Measurements from ENCODE around the gene ADGRA1. TPM values are rescaled to one million over a fixed set of nuclear protein-coding genes. Genes with fewer than 3 reads are reported as not detected.

The ADGRA1 gene
- total and polyA plus RNA-seq, 2 experiments from 2014 or later: 0.23 to 0.52 TPM

DNA sequence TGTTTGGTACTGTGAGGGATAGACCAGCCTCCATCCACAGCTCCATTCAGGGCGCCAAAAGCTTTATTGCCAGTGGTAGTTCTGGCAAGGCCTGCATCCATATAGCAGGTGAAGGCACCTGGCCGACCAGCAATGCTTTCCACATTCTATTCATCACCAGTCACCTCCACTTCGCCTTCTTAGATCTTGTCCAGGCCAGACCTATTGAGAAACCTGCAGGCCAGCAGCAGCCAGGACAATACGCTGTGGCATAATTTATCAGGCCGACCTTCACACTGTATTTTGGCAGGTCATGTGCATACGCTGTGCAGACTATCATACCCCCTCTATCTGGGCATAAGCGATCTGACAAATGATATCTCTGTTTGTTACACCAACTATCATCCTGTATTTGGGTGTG, 57.0 kb downstream of the ADGRA1 start:
- peaks cover 30% of the 10 kb centered on the region for H3K9me3 Mint-ChIP-seq
- ATAC-seq: no peak
- Histone ChIP-seq H3K9me2 (ENCODE audit: insufficient read depth) (no peaks in the 10 kb centered on the region), H3K4me2 (peak overlapping the region; percentile 55; the same call in 1 of the 2 replicates), H3K4me1 (ENCODE audit: insufficient read depth) (peaks cover 26% of the 10 kb centered on the region; the same call in 1 of the 2 replicates), H3K4me3 (no peak overlapping the region), H3K27ac (ENCODE audit: low read depth) (no peak overlapping the region), H3K36me3 (ENCODE audit: insufficient read depth) (0 out of 2 replicates have a peak, but pooled peaks cover 5% of the 10 kb centered on the region), H3F3A (replicated peaks; ENCODE audit: low read depth) (peaks cover 1% of the 10 kb centered on the region; the same call in 1 of the 2 replicates), H3K27me3 (ENCODE audit: insufficient read depth) (no peaks in the 10 kb centered on the region), H2AFZ (no peak overlapping the region), H4K20me1 (replicated peaks; ENCODE audit: insufficient read depth) (no peaks in the 10 kb centered on the region), H3K79me2 (replicated peaks; ENCODE audit: insufficient read depth) (no peaks in the 10 kb centered on the region)
- TF ChIP-seq STAT1 (IDR thresholded peaks at IDR 0.05; ENCODE audit: unreplicated experiment): no peak
- TF ChIP-seq, protein P1, sequence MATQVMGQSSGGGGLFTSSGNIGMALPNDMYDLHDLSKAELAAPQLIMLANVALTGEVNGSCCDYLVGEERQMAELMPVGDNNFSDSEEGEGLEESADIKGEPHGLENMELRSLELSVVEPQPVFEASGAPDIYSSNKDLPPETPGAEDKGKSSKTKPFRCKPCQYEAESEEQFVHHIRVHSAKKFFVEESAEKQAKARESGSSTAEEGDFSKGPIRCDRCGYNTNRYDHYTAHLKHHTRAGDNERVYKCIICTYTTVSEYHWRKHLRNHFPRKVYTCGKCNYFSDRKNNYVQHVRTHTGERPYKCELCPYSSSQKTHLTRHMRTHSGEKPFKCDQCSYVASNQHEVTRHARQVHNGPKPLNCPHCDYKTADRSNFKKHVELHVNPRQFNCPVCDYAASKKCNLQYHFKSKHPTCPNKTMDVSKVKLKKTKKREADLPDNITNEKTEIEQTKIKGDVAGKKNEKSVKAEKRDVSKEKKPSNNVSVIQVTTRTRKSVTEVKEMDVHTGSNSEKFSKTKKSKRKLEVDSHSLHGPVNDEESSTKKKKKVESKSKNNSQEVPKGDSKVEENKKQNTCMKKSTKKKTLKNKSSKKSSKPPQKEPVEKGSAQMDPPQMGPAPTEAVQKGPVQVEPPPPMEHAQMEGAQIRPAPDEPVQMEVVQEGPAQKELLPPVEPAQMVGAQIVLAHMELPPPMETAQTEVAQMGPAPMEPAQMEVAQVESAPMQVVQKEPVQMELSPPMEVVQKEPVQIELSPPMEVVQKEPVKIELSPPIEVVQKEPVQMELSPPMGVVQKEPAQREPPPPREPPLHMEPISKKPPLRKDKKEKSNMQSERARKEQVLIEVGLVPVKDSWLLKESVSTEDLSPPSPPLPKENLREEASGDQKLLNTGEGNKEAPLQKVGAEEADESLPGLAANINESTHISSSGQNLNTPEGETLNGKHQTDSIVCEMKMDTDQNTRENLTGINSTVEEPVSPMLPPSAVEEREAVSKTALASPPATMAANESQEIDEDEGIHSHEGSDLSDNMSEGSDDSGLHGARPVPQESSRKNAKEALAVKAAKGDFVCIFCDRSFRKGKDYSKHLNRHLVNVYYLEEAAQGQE (IDR thresholded peaks at IDR 0.05; ENCODE audit: unreplicated experiment): no peak
- no peak for TF ChIP-seq EZH2phosphoT487 (IDR thresholded peaks at IDR 0.05; ENCODE audit: unreplicated experiment)
- TF ChIP-seq, protein P2, sequence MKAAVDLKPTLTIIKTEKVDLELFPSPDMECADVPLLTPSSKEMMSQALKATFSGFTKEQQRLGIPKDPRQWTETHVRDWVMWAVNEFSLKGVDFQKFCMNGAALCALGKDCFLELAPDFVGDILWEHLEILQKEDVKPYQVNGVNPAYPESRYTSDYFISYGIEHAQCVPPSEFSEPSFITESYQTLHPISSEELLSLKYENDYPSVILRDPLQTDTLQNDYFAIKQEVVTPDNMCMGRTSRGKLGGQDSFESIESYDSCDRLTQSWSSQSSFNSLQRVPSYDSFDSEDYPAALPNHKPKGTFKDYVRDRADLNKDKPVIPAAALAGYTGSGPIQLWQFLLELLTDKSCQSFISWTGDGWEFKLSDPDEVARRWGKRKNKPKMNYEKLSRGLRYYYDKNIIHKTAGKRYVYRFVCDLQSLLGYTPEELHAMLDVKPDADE (IDR thresholded peaks at IDR 0.05): no peak
- no peak for TF ChIP-seq CTCF (conservative IDR thresholded peaks at IDR 0.05; ENCODE audit: low read depth in 2 of 2)
- no peak for TF ChIP-seq EZH2 (IDR thresholded peaks at IDR 0.05; ENCODE audit: low read depth, unreplicated experiment)
- no peak for TF ChIP-seq ZNF462 (CRISPR knock-in tag; IDR thresholded peaks at IDR 0.05)
- no peak for TF ChIP-seq NANOG (IDR thresholded peaks at IDR 0.05; ENCODE audit: borderline replicate concordance)
- TF ChIP-seq POLR2AphosphoS5 (IDR thresholded peaks at IDR 0.05; ENCODE audit: low read depth): no peak
- TF ChIP-seq JUNB (IDR thresholded peaks at IDR 0.05; ENCODE audit: unreplicated experiment): no peak
- no peak for TF ChIP-seq ZNF114 (CRISPR knock-in tag; IDR thresholded peaks at IDR 0.05)
- no peak for TF ChIP-seq CREB1 (CRISPR knock-in tag; IDR thresholded peaks at IDR 0.05; ENCODE audit: low read depth)
- TF ChIP-seq ZNF331 (CRISPR knock-in tag; IDR thresholded peaks at IDR 0.05; ENCODE audit: low read depth): no peak
- peaks cover 25% of the 10 kb centered on the region; the same call in 2 of the 3 replicates for H3K36me3 Mint-ChIP-seq (ENCODE audit: low read depth)
- H3K4me3 Mint-ChIP-seq: no peak overlapping the region
- peaks cover 8% of the 10 kb centered on the region for H3K27me3 Mint-ChIP-seq (ENCODE audit: insufficient read depth, low read depth, poor library complexity)
- no peak for DNase-seq (ENCODE audit: low spot score)
- H3K27ac Mint-ChIP-seq: no peak overlapping the region
- peaks cover 23% of the 10 kb centered on the region for H3K4me1 Mint-ChIP-seq
